ENCODE results near the gene LIPN. TPM values are rescaled to one million over a fixed set of nuclear protein-coding genes. Genes with fewer than 3 reads are reported as not detected.
A peak's percentile ranks its signal among the peaks of the same experiment; 100 is the strongest.

Gene LIPN
- total RNA-seq, 2 donors from 2014 or later: not detected

- no peaks in the 10 kb centered on the region for H3K9me3 Mint-ChIP-seq
- ATAC-seq (no peak), DNase-seq (ENCODE audit: low spot score in 2 of 2) (no peak)
- H3K27ac Mint-ChIP-seq: no peak overlapping the region
- no peaks in the 10 kb centered on the region for H3K36me3 Mint-ChIP-seq
Measured at GRCh38 chr10:88764110-88764509, 4.3 kb downstream of the LIPN start.

- Mint-ChIP-seq H3K36me3 (no peaks in the 10 kb centered on the region), H3K9me3 (no peaks in the 10 kb centered on the region), H3K27ac (no peak overlapping the region)
- ATAC-seq (no peak), DNase-seq (ENCODE audit: low spot score in 2 of 2) (no peak)
Measured at GRCh38 chr10:88765816-88766215, 6.0 kb downstream of the LIPN start.

- ATAC-seq (no peak), DNase-seq (ENCODE audit: low spot score in 2 of 2) (no peak)
- Mint-ChIP-seq H3K27ac (no peak overlapping the region), H3K9me3 (peaks cover 0 to 6% of the 10 kb centered on the region in 2 donors), H3K36me3 (no peaks in the 10 kb centered on the region)
Measured at GRCh38 chr10:88769384-88769783, 9.6 kb downstream of the LIPN start.

- ATAC-seq (no peak), DNase-seq (ENCODE audit: low spot score in 2 of 2) (no peak)
- Mint-ChIP-seq H3K36me3 (no peaks in the 10 kb centered on the region), H3K9me3 (no peaks in the 10 kb centered on the region), H3K27ac (no peak overlapping the region)
Measured at GRCh38 chr10:88781206-88781605, 21.4 kb downstream of the LIPN start.

- ATAC-seq: no peak
- Mint-ChIP-seq H3K27ac (no peak overlapping the region), H3K36me3 (no peaks in the 10 kb centered on the region), H3K9me3 (no peaks in the 10 kb centered on the region)
- DNase-seq (ENCODE audit: low spot score in 2 of 2): no peak
Measured at GRCh38 chr10:88782222-88782621, 22.4 kb downstream of the LIPN start.

- no peak for DNase-seq (ENCODE audit: low spot score in 2 of 2)
- H3K36me3 Mint-ChIP-seq: no peaks in the 10 kb centered on the region
- no peak overlapping the region for H3K27ac Mint-ChIP-seq
- ATAC-seq: no peak
- H3K9me3 Mint-ChIP-seq: no peaks in the 10 kb centered on the region
Measured at GRCh38 chr10:88783724-88784123, 23.9 kb downstream of the LIPN start.

GRCh38 chr10:88786032-88786770, 26.4 kb downstream of the LIPN start:
- no peak for ATAC-seq
- no peaks in the 10 kb centered on the region for H3K36me3 Mint-ChIP-seq
- H3K9me3 Mint-ChIP-seq: no peaks in the 10 kb centered on the region
- H3K27ac Mint-ChIP-seq: no peak overlapping the region
- DNase-seq (ENCODE audit: low spot score in 2 of 2): no peak

- no peaks in the 10 kb centered on the region for H3K36me3 Mint-ChIP-seq
- no peak for ATAC-seq
- no peaks in the 10 kb centered on the region for H3K9me3 Mint-ChIP-seq
- DNase-seq (ENCODE audit: low spot score in 2 of 2): no peak
- no peak overlapping the region for H3K27ac Mint-ChIP-seq
Measured at GRCh38 chr10:88787463-88787862, 27.6 kb downstream of the LIPN start.

GRCh38 chr10:88788924-88789323, 29.1 kb downstream of the LIPN start:
- ATAC-seq (no peak), DNase-seq (ENCODE audit: low spot score in 2 of 2) (no peak)
- no peak overlapping the region for H3K27ac Mint-ChIP-seq
- no peaks in the 10 kb centered on the region for H3K9me3 Mint-ChIP-seq
- H3K36me3 Mint-ChIP-seq: no peaks in the 10 kb centered on the region

- no peaks in the 10 kb centered on the region for H3K36me3 Mint-ChIP-seq
- no peak overlapping the region for H3K27ac Mint-ChIP-seq
- no peaks in the 10 kb centered on the region for H3K9me3 Mint-ChIP-seq
- DNase-seq (ENCODE audit: low spot score in 2 of 2): no peak
- no peak for ATAC-seq
Measured at GRCh38 chr10:88791924-88792323, 32.1 kb downstream of the LIPN start.

GRCh38 chr10:88792661-88793060, 32.8 kb downstream of the LIPN start:
- Mint-ChIP-seq H3K9me3 (no peaks in the 10 kb centered on the region), H3K27ac (no peak overlapping the region), H3K36me3 (no peaks in the 10 kb centered on the region)
- DNase-seq (ENCODE audit: low spot score in 2 of 2): no peak
- peak in 1 of 2 donors; percentile 17 for ATAC-seq

- peak overlapping the region in 1 of 2 donors; percentile 94 for H3K27ac Mint-ChIP-seq
Measured at GRCh38 chr10:88793712-88794299, 34.0 kb downstream of the LIPN start.

GRCh38 chr10:88794731-88795130, 34.9 kb downstream of the LIPN start:
- Mint-ChIP-seq H3K9me3 (no peaks in the 10 kb centered on the region), H3K36me3 (no peaks in the 10 kb centered on the region), H3K27ac (peak overlapping the region in 1 of 2 donors; percentile 30)
- ATAC-seq (no peak), DNase-seq (ENCODE audit: low spot score in 2 of 2) (no peak)

More at GRCh38 chr10:88793712-88794299, 34.0 kb downstream of the LIPN start:
- peak; percentile 96 for ATAC-seq
- Mint-ChIP-seq H3K9me3 (no peaks in the 10 kb centered on the region), H3K36me3 (no peaks in the 10 kb centered on the region)
- DNase-seq (ENCODE audit: low spot score in 2 of 2): no peak

- no peaks in the 10 kb centered on the region for H3K36me3 Mint-ChIP-seq
- H3K9me3 Mint-ChIP-seq: no peaks in the 10 kb centered on the region
- peak; percentile 40 to 84 for ATAC-seq
- H3K27ac Mint-ChIP-seq: no peak overlapping the region
- no peak for DNase-seq (ENCODE audit: low spot score in 2 of 2)
Measured at GRCh38 chr10:88800152-88801125, 40.6 kb downstream of the LIPN start.

GRCh38 chr10:88802523-88803285, 42.9 kb downstream of the LIPN start, which contains the start of gene LIPM:
Gene LIPM, plus strand, starts transcription at chr10:88802730. Its CDS starts 167 bp downstream, at chr10:88802897.
- no peak within 1 kb of the TSS for H3K27ac Mint-ChIP-seq
- H3K36me3 Mint-ChIP-seq: no peaks in the 10 kb centered on the region
- ATAC-seq (no peak), DNase-seq (ENCODE audit: low spot score in 2 of 2) (no peak)
- H3K9me3 Mint-ChIP-seq: no peaks in the 10 kb centered on the region

GRCh38 chr10:88803641-88804040, 43.8 kb downstream of the LIPN start:
- H3K9me3 Mint-ChIP-seq: no peaks in the 10 kb centered on the region
- DNase-seq (ENCODE audit: low spot score in 2 of 2) (no peak), ATAC-seq (no peak)
- H3K36me3 Mint-ChIP-seq: no peaks in the 10 kb centered on the region
- H3K27ac Mint-ChIP-seq: no peak overlapping the region

Measured in activated naive CD4-positive, alpha-beta T cell treated with anti-CD3 and anti-CD28 coated beads, Interleukin-2, amount 50 U/mL, for 72 hours (primary cell).